Measurements from ENCODE around the gene FBXO41. TPM values are rescaled to one million over a fixed set of nuclear protein-coding genes. Genes with fewer than 3 reads are reported as not detected.

The FBXO41 gene
- total RNA-seq, 1 donor: 1.3 TPM

DNA sequence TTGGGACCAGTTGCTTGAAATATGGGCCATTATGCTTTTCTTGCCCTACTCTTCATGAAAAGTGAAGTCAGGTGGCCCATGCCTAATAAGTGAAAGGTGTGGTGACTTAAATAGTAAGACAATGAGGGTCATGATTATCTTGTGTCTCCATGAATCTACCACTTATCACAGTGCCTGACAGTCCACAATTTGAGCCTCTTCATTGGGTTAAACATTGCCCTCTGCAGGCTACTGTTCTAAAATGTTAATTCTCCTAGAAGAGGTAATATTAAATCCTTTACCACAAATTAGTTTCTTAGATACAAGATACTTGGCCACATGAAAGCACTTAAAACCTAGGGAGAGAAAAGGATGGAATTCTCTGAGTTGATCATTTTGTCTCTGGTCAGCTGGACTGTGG, 5.0 kb upstream of the FBXO41 start:
- no peak overlapping the region for H3K4me3 ChIP-seq (ENCODE audit: low read depth, low read length)
- no peak for DNase-seq (ENCODE audit: low read depth)
- TF ChIP-seq, protein P1, sequence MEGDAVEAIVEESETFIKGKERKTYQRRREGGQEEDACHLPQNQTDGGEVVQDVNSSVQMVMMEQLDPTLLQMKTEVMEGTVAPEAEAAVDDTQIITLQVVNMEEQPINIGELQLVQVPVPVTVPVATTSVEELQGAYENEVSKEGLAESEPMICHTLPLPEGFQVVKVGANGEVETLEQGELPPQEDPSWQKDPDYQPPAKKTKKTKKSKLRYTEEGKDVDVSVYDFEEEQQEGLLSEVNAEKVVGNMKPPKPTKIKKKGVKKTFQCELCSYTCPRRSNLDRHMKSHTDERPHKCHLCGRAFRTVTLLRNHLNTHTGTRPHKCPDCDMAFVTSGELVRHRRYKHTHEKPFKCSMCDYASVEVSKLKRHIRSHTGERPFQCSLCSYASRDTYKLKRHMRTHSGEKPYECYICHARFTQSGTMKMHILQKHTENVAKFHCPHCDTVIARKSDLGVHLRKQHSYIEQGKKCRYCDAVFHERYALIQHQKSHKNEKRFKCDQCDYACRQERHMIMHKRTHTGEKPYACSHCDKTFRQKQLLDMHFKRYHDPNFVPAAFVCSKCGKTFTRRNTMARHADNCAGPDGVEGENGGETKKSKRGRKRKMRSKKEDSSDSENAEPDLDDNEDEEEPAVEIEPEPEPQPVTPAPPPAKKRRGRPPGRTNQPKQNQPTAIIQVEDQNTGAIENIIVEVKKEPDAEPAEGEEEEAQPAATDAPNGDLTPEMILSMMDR (IDR thresholded peaks at IDR 0.05; ENCODE audit: insufficient read depth, low read depth, low read length): no peak

DNA sequence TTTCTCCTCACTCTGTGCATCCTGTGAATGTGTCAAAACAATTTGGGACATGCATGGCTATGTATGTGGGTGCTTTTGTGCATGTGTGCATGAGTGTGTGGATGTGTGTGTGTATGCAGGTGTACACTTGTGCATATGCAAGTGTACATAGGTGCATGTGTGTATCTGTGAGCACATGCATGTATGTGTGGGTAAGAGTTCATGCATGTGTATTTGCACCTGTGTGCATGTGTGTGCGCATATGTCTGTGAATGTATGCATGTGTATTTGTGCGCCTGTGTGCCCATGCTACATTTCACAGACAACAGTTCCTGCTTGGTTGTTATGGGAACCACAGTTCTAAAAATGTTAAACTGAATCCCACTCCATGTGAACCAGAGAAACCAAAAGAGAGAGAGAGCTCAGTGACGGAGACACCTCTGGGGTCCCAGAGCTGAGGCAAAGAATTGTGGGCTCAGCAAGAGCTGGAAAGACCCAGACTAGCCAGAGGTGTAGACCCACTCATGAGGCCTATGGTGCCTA, 1.9 kb upstream of the FBXO41 start:
- DNase-seq (ENCODE audit: low read depth): no peak
- no peak overlapping the region for H3K4me3 ChIP-seq (ENCODE audit: low read depth, low read length)
- TF ChIP-seq, protein P1 (IDR thresholded peaks at IDR 0.05; ENCODE audit: insufficient read depth, low read depth, low read length): no peak

DNA sequence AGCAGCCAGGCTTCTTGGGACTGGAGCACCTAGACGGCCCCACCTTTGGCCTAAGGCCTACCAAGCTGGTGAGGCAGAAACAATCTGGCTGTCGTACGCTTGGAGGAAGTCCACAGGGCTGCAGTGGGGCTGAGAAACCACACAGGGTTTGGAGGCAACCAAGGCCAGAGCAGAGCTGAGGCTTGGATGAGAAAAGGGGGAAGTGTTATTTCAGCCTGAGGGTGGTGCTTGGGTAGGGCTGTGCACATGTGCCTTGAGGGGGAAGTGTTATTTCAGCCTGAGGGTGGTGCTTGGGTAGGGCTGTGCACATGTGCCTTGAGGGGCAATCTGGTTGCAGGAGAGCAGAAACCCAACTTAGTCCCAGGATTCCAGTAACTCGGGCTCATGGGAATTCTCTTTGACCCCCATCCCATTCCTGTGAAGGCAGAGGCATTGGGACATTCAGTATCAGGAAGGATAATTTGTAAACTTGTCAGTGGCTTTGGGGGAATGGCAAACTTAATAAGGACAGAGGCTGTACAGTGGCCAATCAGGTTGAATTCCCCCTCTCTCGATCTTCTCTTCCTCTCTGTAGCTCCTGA, 971 bp upstream of the FBXO41 start:
- no peak for DNase-seq (ENCODE audit: low read depth)
- no peak overlapping the region for H3K4me3 ChIP-seq (ENCODE audit: low read depth, low read length)
- TF ChIP-seq, protein P1 (IDR thresholded peaks at IDR 0.05; ENCODE audit: insufficient read depth, low read depth, low read length): no peak

- H3K4me3 ChIP-seq (ENCODE audit: low read depth, low read length): peak overlapping the region; percentile 68
- DNase-seq (ENCODE audit: low read depth): no peak
- TF ChIP-seq, protein P1 (IDR thresholded peaks at IDR 0.05; ENCODE audit: insufficient read depth, low read depth, low read length): no peak
These were observed 558 bp downstream of the FBXO41 start for GRCh38 chr2:73283545-73284295.

- TF ChIP-seq, protein P1 (IDR thresholded peaks at IDR 0.05; ENCODE audit: insufficient read depth, low read depth, low read length): no peak
- H3K4me3 ChIP-seq (ENCODE audit: low read depth, low read length): peak overlapping the region; percentile 68
- no peak for DNase-seq (ENCODE audit: low read depth)
These were observed 1.2 kb downstream of the FBXO41 start for GRCh38 chr2:73282924-73283544.

GRCh38 chr2:73281244-73281643, 3.0 kb downstream of the FBXO41 start:
- H3K4me3 ChIP-seq (ENCODE audit: low read depth, low read length): no peak overlapping the region
- DNase-seq (ENCODE audit: low read depth): no peak
- TF ChIP-seq, protein P1 (IDR thresholded peaks at IDR 0.05; ENCODE audit: insufficient read depth, low read depth, low read length): no peak
